H9 (cell line): ENCODE measurements around the gene FEV. TPM values are rescaled to one million over a fixed set of nuclear protein-coding genes. Genes with fewer than 3 reads are reported as not detected.

Source experiments
- DNase-seq: peaks from one replicate; pipeline ENCODE4 v3.0.0-alpha.2; 2017
- H2AFZ ChIP-seq: one replicate; pipeline ENCODE4 v1.6.1; 2013; ENCODE audit warnings: mild to moderate bottlenecking, low read length, control low read depth, moderate library complexity
- H2AK5ac ChIP-seq: 2 replicates; pipeline ENCODE4 v1.6.1; 2013; ENCODE audit warnings: low read length, control low read depth, mixed read lengths; ENCODE audit not compliant: insufficient read length
- H2BK120ac ChIP-seq: one replicate; pipeline ENCODE4 v1.6.1; 2013; ENCODE audit warnings: low read depth, mild to moderate bottlenecking, low read length, control low read depth, inconsistent platforms; ENCODE audit not compliant: poor library complexity, severe bottlenecking
- H2BK12ac ChIP-seq: 2 replicates; pipeline ENCODE4 v1.6.1; 2013; ENCODE audit warnings: low read length, control low read depth, mixed read lengths, low read depth; ENCODE audit not compliant: insufficient read length
- H2BK15ac ChIP-seq: 2 replicates; pipeline ENCODE4 v1.6.1; 2013; ENCODE audit warnings: low read depth, low read length, control low read depth
- H2BK20ac ChIP-seq: one replicate; pipeline ENCODE4 v1.6.1; 2013; ENCODE audit warnings: low read depth, mild to moderate bottlenecking, low read length, control low read depth, inconsistent platforms; ENCODE audit not compliant: poor library complexity, severe bottlenecking
- H2BK5ac ChIP-seq: 2 replicates; pipeline ENCODE4 v1.6.1; 2013; ENCODE audit warnings: low read length, control low read depth, mixed read lengths; ENCODE audit not compliant: insufficient read length
- H3K14ac ChIP-seq: 2 replicates; pipeline ENCODE4 v1.6.1; 2013; ENCODE audit warnings: low read length, control low read depth; ENCODE audit not compliant: insufficient read depth
- H3K18ac ChIP-seq: 2 replicates; pipeline ENCODE4 v1.6.1; 2013; ENCODE audit warnings: low read depth, mild to moderate bottlenecking, mixed read lengths, low read length, control low read depth; ENCODE audit not compliant: insufficient read length
- H3K23ac ChIP-seq: 2 replicates; pipeline ENCODE4 v1.6.1; 2013; ENCODE audit warnings: low read length, control low read depth, mixed read lengths, low read depth; ENCODE audit not compliant: insufficient read length
- H3K23me2 ChIP-seq: 2 replicates; pipeline ENCODE4 v1.6.1; 2013; ENCODE audit warnings: low read depth, mild to moderate bottlenecking, mixed read lengths, low read length, control low read depth; ENCODE audit not compliant: insufficient read length, poor library complexity, severe bottlenecking
- H3K27ac ChIP-seq: 2 replicates; pipeline ENCODE4 v1.5.1; 2013; ENCODE audit warnings: low read length, control low read depth, mixed read lengths, low read depth; ENCODE audit not compliant: insufficient read length
- H3K27me3 ChIP-seq: 2 replicates; pipeline ENCODE4 v1.6.1; 2013; ENCODE audit warnings: low read length, control low read depth, inconsistent platforms; ENCODE audit not compliant: insufficient read depth
- H3K4ac ChIP-seq: 2 replicates; pipeline ENCODE4 v1.6.1; 2013; ENCODE audit warnings: low read depth, mild to moderate bottlenecking, control low read depth, inconsistent platforms, low read length, moderate library complexity
- H3K4me1 ChIP-seq: 2 replicates; pipeline ENCODE4 v1.6.1; 2013; ENCODE audit warnings: low read length, control low read depth, inconsistent platforms; ENCODE audit not compliant: insufficient read depth
- H3K4me2 ChIP-seq: 2 replicates; pipeline ENCODE4 v1.6.1; 2013; ENCODE audit warnings: low read length, control low read depth, mixed read lengths; ENCODE audit not compliant: insufficient read length, insufficient read depth
- H3K56ac ChIP-seq: 2 replicates; pipeline ENCODE4 v1.6.1; 2013; ENCODE audit warnings: low read depth, mild to moderate bottlenecking, mixed read lengths, low read length, control low read depth; ENCODE audit not compliant: insufficient read length
- H3K79me1 ChIP-seq: 2 replicates; pipeline ENCODE4 v1.6.1; 2013; ENCODE audit warnings: low read depth, mild to moderate bottlenecking, moderate library complexity, low read length, control low read depth, inconsistent platforms; ENCODE audit not compliant: insufficient read depth, poor library complexity, severe bottlenecking
- H3K79me2 ChIP-seq: 2 replicates; pipeline ENCODE4 v1.6.1; 2013; ENCODE audit warnings: low read length, control low read depth, inconsistent platforms; ENCODE audit not compliant: insufficient read depth
- H3K9ac ChIP-seq: 2 replicates; pipeline ENCODE4 v1.6.1; 2013; ENCODE audit warnings: low read length, control low read depth, mixed read lengths; ENCODE audit not compliant: insufficient read length; ENCODE audit errors: extremely low read depth
- H3K9me3 ChIP-seq: one replicate; pipeline ENCODE4 v1.6.1; 2013; ENCODE audit warnings: low read depth, low read length, inconsistent platforms; ENCODE audit not compliant: control insufficient read depth
- H3T11ph ChIP-seq: one replicate; pipeline ENCODE4 v1.6.1; 2013; ENCODE audit warnings: mild to moderate bottlenecking, low read length, control low read depth, inconsistent platforms
- H4K20me1 ChIP-seq: one replicate; pipeline ENCODE4 v1.6.1; 2013; ENCODE audit not compliant: control insufficient read depth, insufficient read length, insufficient read depth
- H4K5ac ChIP-seq: 2 replicates; pipeline ENCODE4 v1.6.1; 2013; ENCODE audit warnings: low read depth, mild to moderate bottlenecking, mixed read lengths, low read length, control low read depth; ENCODE audit not compliant: insufficient read length
- H4K8ac ChIP-seq: replicated peaks from 2 replicates; pipeline ENCODE4 v1.6.1; 2013; ENCODE audit warnings: low read length, control low read depth, mixed read lengths, low read depth; ENCODE audit not compliant: insufficient read length
- H4K91ac ChIP-seq: 2 replicates; pipeline ENCODE4 v1.6.1; 2013; ENCODE audit warnings: low read depth, mild to moderate bottlenecking, moderate library complexity, mixed read lengths, low read length, control low read depth; ENCODE audit not compliant: insufficient read length
- H3K27ac Mint-ChIP-seq, 3 experiments: 2 replicates in 2 of 3; 3 replicates in 1 of 3; pipeline ENCODE4 v1.8.0; 2020 to 2021; ENCODE audit warnings: mixed read lengths in 3 of 3, mild to moderate bottlenecking in 1 of 3, moderate library complexity in 1 of 3
- H3K27me3 Mint-ChIP-seq: 2 replicates; pipeline ENCODE4 v1.8.0; 2021; ENCODE audit warnings: low read depth, mild to moderate bottlenecking, moderate library complexity, mixed read lengths
- H3K36me3 Mint-ChIP-seq, 3 experiments: 2 replicates in 2 of 3; 3 replicates in 1 of 3; pipeline ENCODE4 v1.8.0; 2020 to 2021; ENCODE audit warnings: low read depth in 3 of 3, mixed read lengths in 3 of 3; ENCODE audit not compliant: insufficient read depth in 1 of 3
- H3K4me1 Mint-ChIP-seq, 2 experiments: 2 replicates each; pipeline ENCODE4 v1.8.0; 2020; ENCODE audit warnings: mixed read lengths in 2 of 2
- H3K4me3 Mint-ChIP-seq, 2 experiments: 2 replicates in 1 of 2; 3 replicates in 1 of 2; pipeline ENCODE4 v1.8.0; 2020 to 2021; ENCODE audit warnings: mild to moderate bottlenecking in 2 of 2, mixed read lengths in 2 of 2, moderate library complexity in 1 of 2
- H3K9me3 Mint-ChIP-seq, 2 experiments: 2 replicates in 1 of 2; 3 replicates in 1 of 2; pipeline ENCODE4 v1.8.0; 2020; ENCODE audit warnings: mild to moderate bottlenecking in 2 of 2, mixed read lengths in 2 of 2, moderate library complexity in 1 of 2
- WGBS: extraction: QIAGEN DNeasy Blood & Tissue Kit; methylation state at CpG from one replicate; pipeline ENCODE4 v1.1.7; 2013; ENCODE audit warnings: missing lambda C conversion rate, low lambda C conversion rate, mixed read lengths; ENCODE audit not compliant: insufficient read length; ENCODE audit errors: extremely low coverage; 5-methylcytosine and 5-hydroxymethylcytosine counted together
- total RNA-seq: library from RNA; stranded (reverse); gene quantifications from 2 replicates; pipeline ENCODE4 v1.2.1, GENCODE V29; 2021
- TF ChIP-seq, protein P1 (sequence below): fragments of 200-600 bp; sonication (generic); conservative IDR thresholded peaks from 3 replicates; pipeline ENCODE4 v1.8.0; 2021; ENCODE audit warnings: antibody characterized with exemption, mild to moderate bottlenecking

Gene FEV
- total RNA-seq, 1 experiment from 2014 or later = not detected

DNA sequence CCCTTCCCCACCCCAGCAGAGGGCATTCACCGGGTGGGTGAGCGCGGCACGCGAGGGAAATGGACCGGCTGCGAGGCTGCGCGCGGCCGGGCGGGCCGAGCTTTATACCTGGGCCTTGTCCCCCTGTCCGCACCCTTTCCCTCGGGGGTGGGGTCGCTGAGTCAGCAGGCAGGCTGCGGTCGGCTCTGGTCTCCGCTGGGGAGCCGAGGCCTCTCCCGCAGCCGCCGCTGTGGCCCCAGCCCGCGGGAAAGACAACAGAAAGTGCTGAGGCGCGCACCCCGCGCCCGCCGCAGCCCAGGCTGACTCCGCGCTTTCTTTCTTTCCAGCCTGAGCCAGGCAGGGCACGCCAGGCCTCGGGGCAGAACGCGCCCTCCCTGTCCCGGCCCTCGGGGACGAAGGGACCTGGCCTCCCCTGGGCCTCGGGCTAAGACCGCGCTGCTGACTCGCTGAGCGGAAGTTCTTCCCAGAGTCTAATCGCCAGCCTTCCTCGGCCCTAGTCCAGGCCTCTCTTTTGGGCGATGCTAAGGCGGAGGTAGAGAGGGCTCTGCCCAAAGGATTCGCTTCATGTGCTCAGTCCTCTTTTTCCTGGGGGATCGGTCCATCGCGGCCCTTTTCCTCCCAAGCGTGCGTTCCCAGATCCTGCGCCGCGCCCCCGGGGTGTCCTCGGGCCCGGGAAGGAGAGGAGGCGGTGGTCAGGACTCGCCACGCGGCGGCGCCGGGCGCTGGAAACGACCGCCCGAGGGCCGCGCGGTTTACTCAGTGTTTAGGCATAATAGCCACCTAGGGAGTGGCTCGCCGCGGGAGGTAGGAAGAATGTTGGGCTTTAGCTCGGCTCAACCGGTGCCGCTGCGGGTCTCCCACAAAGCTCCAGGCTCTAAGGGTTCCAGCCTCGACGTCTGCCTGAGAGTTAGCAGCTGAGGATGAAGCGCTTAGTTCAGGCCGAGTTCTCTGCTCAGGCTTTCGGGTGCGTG lies 8.6 kb upstream of the FEV start, which contains the start of gene CRYBA2:
Gene CRYBA2, minus strand, starts transcription at position 78 of the 971 bp plus-strand sequence. CDS start 246 bp downstream, outside the sequence.
- no peak within 1 kb of the TSS for H2BK20ac ChIP-seq
- H3K9ac ChIP-seq = no peak within 1 kb of the TSS
- no peaks in the 10 kb centered on the region for H3K79me1 ChIP-seq
- H3K18ac ChIP-seq = no peak within 1 kb of the TSS
- no peak within 1 kb of the TSS for H3K4me2 ChIP-seq
- no peak within 1 kb of the TSS for H3K4ac ChIP-seq
- no peak within 1 kb of the TSS for H4K5ac ChIP-seq
- H2BK120ac ChIP-seq = no peak within 1 kb of the TSS
- no peak within 1 kb of the TSS for H3T11ph ChIP-seq
- H3K79me2 ChIP-seq = no peaks in the 10 kb centered on the region
- H2BK15ac ChIP-seq = no peak within 1 kb of the TSS
- H2AK5ac ChIP-seq = no peak within 1 kb of the TSS
- H3K4me3 Mint-ChIP-seq = peak within 1 kb of the TSS in 1 of 2 experiments; percentile 42; a peak in 1 of 5 replicates
- TF ChIP-seq, protein P1, sequence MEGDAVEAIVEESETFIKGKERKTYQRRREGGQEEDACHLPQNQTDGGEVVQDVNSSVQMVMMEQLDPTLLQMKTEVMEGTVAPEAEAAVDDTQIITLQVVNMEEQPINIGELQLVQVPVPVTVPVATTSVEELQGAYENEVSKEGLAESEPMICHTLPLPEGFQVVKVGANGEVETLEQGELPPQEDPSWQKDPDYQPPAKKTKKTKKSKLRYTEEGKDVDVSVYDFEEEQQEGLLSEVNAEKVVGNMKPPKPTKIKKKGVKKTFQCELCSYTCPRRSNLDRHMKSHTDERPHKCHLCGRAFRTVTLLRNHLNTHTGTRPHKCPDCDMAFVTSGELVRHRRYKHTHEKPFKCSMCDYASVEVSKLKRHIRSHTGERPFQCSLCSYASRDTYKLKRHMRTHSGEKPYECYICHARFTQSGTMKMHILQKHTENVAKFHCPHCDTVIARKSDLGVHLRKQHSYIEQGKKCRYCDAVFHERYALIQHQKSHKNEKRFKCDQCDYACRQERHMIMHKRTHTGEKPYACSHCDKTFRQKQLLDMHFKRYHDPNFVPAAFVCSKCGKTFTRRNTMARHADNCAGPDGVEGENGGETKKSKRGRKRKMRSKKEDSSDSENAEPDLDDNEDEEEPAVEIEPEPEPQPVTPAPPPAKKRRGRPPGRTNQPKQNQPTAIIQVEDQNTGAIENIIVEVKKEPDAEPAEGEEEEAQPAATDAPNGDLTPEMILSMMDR = peak; percentile 30; the same call in 2 of the 3 replicates
- no peak within 1 kb of the TSS for H3K27ac Mint-ChIP-seq
- H3K9me3 ChIP-seq = no peaks in the 10 kb centered on the region
- H2BK12ac ChIP-seq = no peak within 1 kb of the TSS
- WGBS = no CpG with 5 or more reads among the region's 88 CpGs
- no peaks in the 10 kb centered on the region for H3K23me2 ChIP-seq
- H3K36me3 Mint-ChIP-seq = no peaks in the 10 kb centered on the region; a peak in 1 of 7 replicates
- H3K4me1 Mint-ChIP-seq = peaks cover 12 to 26% of the 10 kb centered on the region in 2 experiments
- no peak within 1 kb of the TSS for H4K91ac ChIP-seq
- peak; percentile 47 for DNase-seq
- no peak within 1 kb of the TSS for H3K27ac ChIP-seq
- H2BK5ac ChIP-seq = no peak within 1 kb of the TSS
- no peak within 1 kb of the TSS for H3K14ac ChIP-seq
- peaks cover 99% of the 10 kb centered on the region for H3K27me3 Mint-ChIP-seq
- H4K20me1 ChIP-seq = no peaks in the 10 kb centered on the region
- no peak within 1 kb of the TSS for H2AFZ ChIP-seq
- H3K4me1 ChIP-seq = peaks cover 2% of the 10 kb centered on the region; the same call in 1 of the 2 replicates
- no peak within 1 kb of the TSS for H3K56ac ChIP-seq
- no peak within 1 kb of the TSS for H4K8ac ChIP-seq
- no peak within 1 kb of the TSS for H3K23ac ChIP-seq
- H3K9me3 Mint-ChIP-seq = peaks cover 2 to 10% of the 10 kb centered on the region in 2 experiments; a peak in 4 of 5 replicates
- peaks cover 98% of the 10 kb centered on the region for H3K27me3 ChIP-seq
